ENCODE measurements around the gene BECN2. TPM values are rescaled to one million over a fixed set of nuclear protein-coding genes. Genes with fewer than 3 reads are reported as not detected.

Gene BECN2, protein sequence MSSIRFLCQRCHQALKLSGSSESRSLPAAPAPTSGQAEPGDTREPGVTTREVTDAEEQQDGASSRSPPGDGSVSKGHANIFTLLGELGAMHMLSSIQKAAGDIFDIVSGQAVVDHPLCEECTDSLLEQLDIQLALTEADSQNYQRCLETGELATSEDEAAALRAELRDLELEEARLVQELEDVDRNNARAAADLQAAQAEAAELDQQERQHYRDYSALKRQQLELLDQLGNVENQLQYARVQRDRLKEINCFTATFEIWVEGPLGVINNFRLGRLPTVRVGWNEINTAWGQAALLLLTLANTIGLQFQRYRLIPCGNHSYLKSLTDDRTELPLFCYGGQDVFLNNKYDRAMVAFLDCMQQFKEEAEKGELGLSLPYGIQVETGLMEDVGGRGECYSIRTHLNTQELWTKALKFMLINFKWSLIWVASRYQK
- not detected for total RNA-seq

DNA sequence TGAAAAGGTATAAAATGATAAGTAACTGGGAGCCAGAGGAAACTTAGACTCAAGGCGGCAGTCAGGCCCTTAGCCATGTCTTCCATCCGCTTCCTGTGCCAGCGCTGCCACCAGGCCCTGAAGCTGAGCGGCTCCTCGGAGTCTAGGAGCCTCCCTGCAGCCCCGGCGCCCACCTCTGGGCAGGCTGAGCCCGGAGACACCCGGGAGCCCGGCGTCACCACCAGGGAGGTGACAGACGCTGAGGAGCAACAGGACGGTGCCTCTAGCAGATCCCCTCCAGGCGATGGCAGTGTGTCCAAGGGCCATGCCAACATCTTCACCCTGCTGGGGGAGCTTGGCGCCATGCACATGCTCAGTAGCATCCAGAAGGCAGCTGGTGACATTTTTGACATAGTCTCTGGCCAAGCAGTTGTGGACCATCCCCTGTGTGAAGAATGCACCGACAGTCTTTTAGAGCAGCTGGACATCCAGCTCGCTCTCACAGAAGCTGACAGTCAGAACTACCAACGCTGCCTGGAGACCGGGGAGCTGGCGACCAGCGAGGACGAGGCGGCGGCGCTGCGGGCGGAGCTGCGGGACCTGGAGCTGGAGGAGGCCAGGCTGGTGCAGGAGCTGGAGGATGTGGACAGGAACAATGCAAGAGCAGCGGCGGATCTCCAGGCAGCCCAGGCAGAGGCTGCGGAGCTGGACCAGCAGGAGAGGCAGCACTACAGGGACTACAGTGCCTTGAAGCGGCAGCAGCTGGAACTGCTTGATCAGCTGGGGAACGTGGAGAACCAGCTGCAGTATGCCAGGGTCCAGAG is at the start of gene BECN2:
Gene BECN2 (plus strand): TSS at position 76 of the 803 bp plus-strand sequence. CDS start 0 bp downstream, at position 76.
- Mint-ChIP-seq H3K9me3 (no peaks in the 10 kb centered on the region), H3K4me3 (no peak within 1 kb of the TSS), H3K4me1 (ENCODE audit: low read depth) (no peaks in the 10 kb centered on the region), H3K27ac (no peak within 1 kb of the TSS), H3K27me3 (ENCODE audit: low read depth) (peaks cover 5% of the 10 kb centered on the region), H3K36me3 (ENCODE audit: insufficient read depth in 2 of 2) (no peaks in the 10 kb centered on the region)
- no peak for ATAC-seq (replicated peaks in 1 of 2)
- DNase-seq: no peak

DNA sequence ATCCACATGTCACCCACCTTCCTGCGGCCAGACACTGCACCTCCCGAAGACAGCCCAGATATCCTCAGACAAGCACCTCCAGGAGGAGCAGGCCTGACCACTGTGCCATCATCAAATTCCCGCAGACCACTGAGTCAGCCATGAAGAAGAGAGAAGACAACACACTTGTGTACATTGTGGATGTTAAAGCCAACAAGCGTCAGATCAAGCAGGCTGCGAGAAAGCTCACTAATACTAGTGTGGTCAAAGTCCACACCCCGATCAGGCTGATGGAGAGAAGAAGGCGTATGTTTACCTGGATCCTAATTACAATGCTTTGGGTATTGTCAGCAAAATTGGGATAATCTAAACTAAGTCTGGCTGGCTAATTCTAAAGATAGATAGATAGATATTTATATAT is 41.4 kb upstream of the BECN2 start:
- DNase-seq (no peak), ATAC-seq (replicated peaks in 1 of 2) (no peak)
- Mint-ChIP-seq H3K27me3 (ENCODE audit: low read depth) (no peaks in the 10 kb centered on the region), H3K4me3 (no peak overlapping the region), H3K4me1 (ENCODE audit: low read depth) (no peaks in the 10 kb centered on the region), H3K27ac (no peak overlapping the region), H3K36me3 (ENCODE audit: insufficient read depth in 2 of 2) (no peaks in the 10 kb centered on the region), H3K9me3 (peaks cover 0 to 2% of the 10 kb centered on the region in 2 donors)

DNA sequence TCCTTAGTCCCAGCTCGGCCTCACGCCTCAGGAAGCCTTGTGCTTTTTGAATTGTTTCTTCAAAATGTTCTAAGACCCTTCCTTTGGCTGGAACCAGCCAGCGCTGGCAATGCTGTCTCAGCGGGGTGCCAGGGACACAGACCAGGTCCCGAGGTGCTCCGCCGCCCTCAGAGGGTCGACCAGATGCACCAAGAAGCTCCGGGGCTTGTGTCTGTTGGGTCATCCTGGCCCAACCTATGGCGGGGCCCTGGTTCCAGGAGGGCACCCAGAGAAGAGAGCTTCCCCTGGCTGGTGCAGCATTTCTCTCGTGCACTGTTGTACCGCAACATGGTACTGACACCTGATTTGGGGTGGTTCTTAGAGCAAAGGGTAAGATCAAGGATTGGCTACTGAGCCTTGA is 40.1 kb upstream of the BECN2 start:
- H3K9me3 Mint-ChIP-seq: peaks cover 0 to 2% of the 10 kb centered on the region in 2 donors
- no peak for ATAC-seq (replicated peaks in 1 of 2)

DNA sequence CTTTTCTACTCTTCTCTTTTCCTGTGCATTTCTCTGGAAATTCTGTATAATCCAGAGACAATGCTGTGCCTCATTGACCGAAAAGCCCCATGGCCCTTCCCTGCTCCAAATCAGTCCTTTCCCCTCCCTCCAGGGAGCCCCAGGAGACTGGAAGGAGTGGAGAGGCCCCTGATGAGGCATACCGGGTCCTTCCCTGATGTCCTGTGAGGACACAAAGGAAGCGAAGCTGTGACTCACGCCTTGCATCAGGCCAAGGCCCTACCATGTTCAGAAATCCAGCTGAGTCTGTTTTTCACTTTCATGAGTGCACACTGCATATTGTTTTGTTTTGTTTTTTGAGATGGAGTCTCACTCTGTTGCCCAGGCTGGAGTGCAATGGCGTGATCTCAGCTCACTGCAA is 38.7 kb upstream of the BECN2 start:
- ATAC-seq (replicated peaks in 1 of 2) (no peak), DNase-seq (no peak)
- no peaks in the 10 kb centered on the region for H3K36me3 Mint-ChIP-seq (ENCODE audit: insufficient read depth in 2 of 2)
- peaks cover 0 to 2% of the 10 kb centered on the region in 2 donors for H3K9me3 Mint-ChIP-seq
- no peaks in the 10 kb centered on the region for H3K4me1 Mint-ChIP-seq (ENCODE audit: low read depth)
- H3K4me3 Mint-ChIP-seq: no peak overlapping the region
- no peak overlapping the region for H3K27ac Mint-ChIP-seq
- no peaks in the 10 kb centered on the region for H3K27me3 Mint-ChIP-seq (ENCODE audit: low read depth)

More for the DNA sequence above, 40.1 kb upstream of the BECN2 start:
- Mint-ChIP-seq H3K4me1 (ENCODE audit: low read depth) (no peaks in the 10 kb centered on the region), H3K36me3 (ENCODE audit: insufficient read depth in 2 of 2) (no peaks in the 10 kb centered on the region), H3K4me3 (no peak overlapping the region), H3K27me3 (ENCODE audit: low read depth) (no peaks in the 10 kb centered on the region), H3K27ac (no peak overlapping the region)
- no peak for DNase-seq

DNA sequence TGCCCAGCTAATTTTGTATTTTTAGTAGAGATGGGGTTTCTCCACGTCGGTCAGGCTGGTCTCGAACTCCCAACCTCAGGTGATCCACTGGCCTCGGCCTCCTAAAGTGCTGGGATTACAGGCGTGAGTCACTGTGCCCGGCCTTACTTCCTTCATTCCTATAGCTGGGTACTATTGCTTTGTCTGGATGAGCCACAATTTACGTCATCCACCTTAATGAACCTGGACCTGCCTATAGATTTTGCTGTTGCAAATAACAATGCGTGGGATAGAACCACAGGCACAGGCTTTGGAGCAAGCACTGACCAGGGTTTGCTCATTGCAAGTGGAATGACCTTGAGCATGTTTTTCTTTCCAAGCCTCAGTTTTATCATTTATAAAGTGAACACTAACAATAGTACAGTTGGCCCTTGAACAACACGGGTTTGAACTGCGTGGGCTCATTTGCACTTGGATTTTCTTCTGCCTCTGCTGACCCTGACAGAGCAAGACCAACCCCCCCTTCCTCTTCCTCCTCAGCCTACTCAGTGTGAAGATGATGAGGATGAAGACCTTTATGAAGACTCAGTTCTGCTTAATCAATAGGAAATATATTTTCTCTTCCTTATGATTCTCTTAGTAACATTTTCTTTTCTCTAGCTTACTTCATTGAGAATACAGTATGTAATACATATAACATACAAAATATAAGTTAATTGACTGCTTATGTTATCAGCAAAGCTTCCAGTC is 33.3 kb upstream of the BECN2 start:
- DNase-seq (no peak), ATAC-seq (replicated peaks in 1 of 2) (no peak)
- no peaks in the 10 kb centered on the region for H3K9me3 Mint-ChIP-seq
- H3K36me3 Mint-ChIP-seq (ENCODE audit: insufficient read depth in 2 of 2): no peaks in the 10 kb centered on the region
- H3K4me1 Mint-ChIP-seq (ENCODE audit: low read depth): no peaks in the 10 kb centered on the region
- no peaks in the 10 kb centered on the region for H3K27me3 Mint-ChIP-seq (ENCODE audit: low read depth)
- H3K4me3 Mint-ChIP-seq: no peak overlapping the region
- no peak overlapping the region for H3K27ac Mint-ChIP-seq

DNA sequence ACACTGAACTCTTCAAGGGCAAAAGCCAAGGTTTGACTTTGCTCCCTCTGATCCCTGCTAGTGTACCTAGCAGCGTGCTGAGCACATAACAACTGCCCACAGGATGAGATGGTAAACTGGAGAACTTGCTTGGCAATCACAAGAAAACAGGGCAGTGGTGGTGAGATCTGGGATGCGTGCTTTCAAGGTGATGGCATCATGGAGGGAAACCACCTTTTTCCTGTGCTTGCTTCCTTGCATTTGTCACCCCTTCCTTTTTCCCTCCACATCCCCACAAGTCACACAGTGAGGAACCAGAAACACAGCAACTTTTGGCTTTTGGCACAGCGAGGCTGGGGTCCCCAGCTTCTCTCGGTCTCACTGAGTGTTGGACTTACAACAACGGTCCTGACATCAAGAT is 31.4 kb upstream of the BECN2 start:
- Mint-ChIP-seq H3K36me3 (ENCODE audit: insufficient read depth in 2 of 2) (no peaks in the 10 kb centered on the region), H3K27me3 (ENCODE audit: low read depth) (no peaks in the 10 kb centered on the region)
- no peak for ATAC-seq (replicated peaks in 1 of 2)

DNA sequence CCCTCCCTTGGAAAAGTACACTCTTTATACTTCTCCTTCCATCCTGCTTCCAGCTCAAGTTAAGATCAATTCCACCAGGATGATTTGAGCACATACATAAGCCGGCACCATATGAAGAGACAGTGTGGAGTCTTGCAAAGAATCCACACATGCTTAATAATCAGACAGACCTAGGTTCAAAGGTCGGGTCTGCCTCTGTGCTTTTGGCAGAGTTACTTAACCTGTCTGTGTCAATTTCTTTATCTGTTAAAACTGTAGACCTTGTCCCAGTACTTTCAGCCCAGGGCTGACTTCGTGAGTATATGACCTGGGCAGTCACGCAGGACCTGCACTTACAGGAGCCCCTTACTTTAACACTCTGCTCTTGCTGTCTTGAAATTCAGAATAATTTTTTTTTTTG is 30.2 kb upstream of the BECN2 start:
- no peak overlapping the region for H3K4me3 Mint-ChIP-seq
- H3K4me1 Mint-ChIP-seq (ENCODE audit: low read depth): no peaks in the 10 kb centered on the region
- H3K9me3 Mint-ChIP-seq: no peaks in the 10 kb centered on the region
- ATAC-seq (replicated peaks in 1 of 2): no peak
- no peaks in the 10 kb centered on the region for H3K36me3 Mint-ChIP-seq (ENCODE audit: insufficient read depth in 2 of 2)
- H3K27ac Mint-ChIP-seq: no peak overlapping the region
- H3K27me3 Mint-ChIP-seq (ENCODE audit: low read depth): no peaks in the 10 kb centered on the region
- DNase-seq: no peak

More for the DNA sequence above, 31.4 kb upstream of the BECN2 start:
- no peak for DNase-seq
- H3K4me1 Mint-ChIP-seq (ENCODE audit: low read depth): no peaks in the 10 kb centered on the region
- H3K4me3 Mint-ChIP-seq: no peak overlapping the region
- no peak overlapping the region for H3K27ac Mint-ChIP-seq
- no peaks in the 10 kb centered on the region for H3K9me3 Mint-ChIP-seq

DNA sequence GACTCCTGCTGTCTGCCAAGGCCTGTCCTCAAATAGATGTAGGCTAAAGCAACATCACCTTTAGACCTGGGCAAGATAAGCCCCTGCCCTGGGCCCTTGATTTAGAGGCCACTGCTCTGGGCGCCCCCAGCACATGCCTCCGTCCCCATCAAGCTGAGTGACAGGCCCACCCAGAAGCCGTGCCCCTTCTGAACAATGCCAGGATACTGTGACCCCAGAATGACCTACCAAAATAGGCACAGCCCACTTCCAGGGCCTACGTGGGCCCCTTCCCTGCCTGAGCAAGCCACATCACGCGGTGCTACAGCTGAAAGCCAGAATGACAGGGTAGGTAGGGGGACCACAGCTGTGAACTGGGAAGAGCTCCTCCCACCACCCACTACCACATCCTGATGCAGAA is 24.7 kb upstream of the BECN2 start:
- DNase-seq: no peak
- peaks cover 10% of the 10 kb centered on the region for H3K27me3 Mint-ChIP-seq (ENCODE audit: low read depth)
- ATAC-seq (replicated peaks in 1 of 2): no peak
- H3K27ac Mint-ChIP-seq: no peak overlapping the region
- H3K4me3 Mint-ChIP-seq: no peak overlapping the region
- no peaks in the 10 kb centered on the region for H3K9me3 Mint-ChIP-seq
- H3K4me1 Mint-ChIP-seq (ENCODE audit: low read depth): no peaks in the 10 kb centered on the region
- H3K36me3 Mint-ChIP-seq (ENCODE audit: insufficient read depth in 2 of 2): no peaks in the 10 kb centered on the region

DNA sequence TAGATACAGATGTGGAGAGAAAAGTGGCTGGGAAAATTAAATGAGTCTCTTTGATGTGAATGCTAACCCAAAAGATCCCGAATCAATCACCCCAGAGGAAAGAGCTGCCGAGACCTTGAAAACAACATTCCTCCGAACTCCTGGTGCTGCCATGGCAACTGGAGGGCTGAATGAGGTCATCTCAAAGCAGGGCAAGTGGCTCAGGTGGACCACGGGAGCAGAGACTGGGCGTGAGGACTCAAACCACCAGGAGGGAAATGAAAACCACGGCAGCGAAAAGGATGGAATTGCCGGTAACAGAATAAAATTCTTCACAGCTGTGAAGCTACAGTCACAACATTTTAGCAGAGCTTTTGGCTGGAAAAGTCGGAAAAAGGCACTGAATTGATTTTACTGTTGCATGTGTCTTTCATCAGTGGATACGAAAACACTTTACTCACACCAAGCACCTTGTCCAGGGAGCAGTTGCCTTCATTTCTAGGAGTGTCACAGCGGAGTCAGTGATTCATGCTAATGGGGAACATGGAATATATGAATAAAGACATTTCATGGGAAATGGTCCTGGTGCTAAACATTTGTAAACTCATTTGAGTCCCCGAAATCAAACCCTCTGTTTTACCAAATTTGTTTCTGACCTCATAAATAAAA is 23.2 kb upstream of the BECN2 start:
- Mint-ChIP-seq H3K36me3 (ENCODE audit: insufficient read depth in 2 of 2) (no peaks in the 10 kb centered on the region), H3K4me1 (ENCODE audit: low read depth) (no peaks in the 10 kb centered on the region), H3K9me3 (peaks cover 0 to 3% of the 10 kb centered on the region in 2 donors), H3K27me3 (ENCODE audit: low read depth) (peaks cover 10% of the 10 kb centered on the region), H3K4me3 (no peak overlapping the region), H3K27ac (no peak overlapping the region)
- ATAC-seq (replicated peaks in 1 of 2): no peak
- no peak for DNase-seq

DNA sequence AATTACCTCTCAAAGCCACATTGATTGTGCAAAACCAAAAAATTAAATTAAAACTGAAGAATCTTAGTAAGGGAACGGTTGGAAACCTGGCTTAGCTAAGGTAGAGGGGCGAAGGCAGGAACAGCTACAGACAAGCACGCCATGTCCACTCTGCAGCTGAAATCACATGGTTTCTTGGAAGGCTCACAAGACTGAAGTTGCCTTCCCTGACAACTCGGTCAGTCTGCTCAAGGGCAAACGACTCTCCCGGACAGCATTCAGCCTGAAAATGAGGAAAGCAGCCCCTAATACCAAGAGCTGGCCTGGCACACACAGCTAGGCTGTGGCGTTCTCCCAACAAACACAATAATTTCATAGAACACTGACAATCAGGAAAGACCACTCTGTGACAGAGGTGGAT is 22.7 kb upstream of the BECN2 start:
- Mint-ChIP-seq H3K4me3 (no peak overlapping the region), H3K27ac (no peak overlapping the region), H3K27me3 (ENCODE audit: low read depth) (peaks cover 10% of the 10 kb centered on the region), H3K36me3 (ENCODE audit: insufficient read depth in 2 of 2) (no peaks in the 10 kb centered on the region), H3K4me1 (ENCODE audit: low read depth) (no peaks in the 10 kb centered on the region), H3K9me3 (peaks cover 0 to 3% of the 10 kb centered on the region in 2 donors)
- ATAC-seq (replicated peaks in 1 of 2) (no peak), DNase-seq (no peak)

DNA sequence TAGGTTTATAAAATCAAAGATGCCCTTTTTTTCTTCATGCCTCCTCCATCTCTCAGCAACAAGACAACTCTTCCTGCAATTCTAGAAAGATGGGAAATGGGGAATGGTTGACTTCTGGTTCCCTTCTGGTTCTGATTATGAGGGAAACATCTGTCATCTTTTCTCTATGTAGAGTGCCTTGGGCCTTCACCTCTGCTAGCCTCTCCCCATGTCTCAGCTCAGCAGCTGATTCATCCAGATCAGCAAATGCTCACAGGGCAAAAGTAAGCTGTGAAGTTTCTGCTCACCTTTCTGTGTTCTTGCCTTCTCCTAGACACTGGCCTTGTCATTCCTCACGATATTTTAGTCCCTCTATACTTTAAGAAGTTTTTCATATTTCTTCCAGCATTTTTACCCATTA is 17.8 kb upstream of the BECN2 start:
- H3K4me3 Mint-ChIP-seq: no peak overlapping the region
- H3K4me1 Mint-ChIP-seq (ENCODE audit: low read depth): no peaks in the 10 kb centered on the region
- H3K27me3 Mint-ChIP-seq (ENCODE audit: low read depth): no peaks in the 10 kb centered on the region
- peaks cover 0 to 1% of the 10 kb centered on the region in 2 donors for H3K36me3 Mint-ChIP-seq (ENCODE audit: insufficient read depth in 2 of 2)
- peaks cover 0 to 3% of the 10 kb centered on the region in 2 donors for H3K9me3 Mint-ChIP-seq
- no peak overlapping the region for H3K27ac Mint-ChIP-seq
- ATAC-seq (replicated peaks in 1 of 2): no peak
- no peak for DNase-seq

DNA sequence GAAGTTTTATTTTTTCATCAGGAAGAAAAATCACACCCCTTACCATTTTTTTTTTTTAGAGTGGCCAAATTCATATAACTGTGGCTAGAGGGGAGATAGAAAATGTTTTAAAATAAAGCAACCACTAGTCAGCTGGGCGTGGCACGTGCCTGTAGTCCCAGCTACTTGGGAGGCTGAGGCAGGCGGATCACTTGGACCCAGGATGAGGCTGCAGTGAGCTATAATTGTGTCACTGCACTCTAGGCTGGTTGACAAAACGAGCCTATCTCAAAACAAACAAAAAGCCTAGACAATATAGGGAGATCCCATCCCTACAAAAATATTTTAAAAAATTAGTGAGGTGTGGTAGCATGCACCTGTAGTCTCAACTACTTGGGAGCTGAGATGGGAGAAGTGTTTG is 14.8 kb upstream of the BECN2 start:
- Mint-ChIP-seq H3K27me3 (ENCODE audit: low read depth) (no peaks in the 10 kb centered on the region), H3K36me3 (ENCODE audit: insufficient read depth in 2 of 2) (peaks cover 0 to 1% of the 10 kb centered on the region in 2 donors), H3K9me3 (peaks cover 0 to 3% of the 10 kb centered on the region in 2 donors), H3K4me1 (ENCODE audit: low read depth) (no peaks in the 10 kb centered on the region), H3K27ac (no peak overlapping the region), H3K4me3 (no peak overlapping the region)
- no peak for ATAC-seq (replicated peaks in 1 of 2)
- DNase-seq: no peak

All from activated T-cell treated with anti-CD3 and anti-CD28 coated beads, Interleukin-2, amount 50 U/mL, for 72 hours (primary cell).